GM19193 (cell line): ENCODE data around the gene TRIM22.

Experiments
- POLR2A ChIP-seq: IDR thresholded peaks from 4 replicates; pipeline ENCODE4 v1.6.1; 2011; ENCODE audit not compliant: insufficient read depth, insufficient read length; ENCODE audit errors: extremely low read depth

Gene TRIM22

GRCh38 chr11:5689551-5689983 is at the start of gene TRIM22:
Gene TRIM22, plus strand, starts transcription at chr11:5689790. Its CDS starts 6,443 bp downstream, at chr11:5696233.
- peak; percentile 65 for TF ChIP-seq POLR2A

GRCh38 chr11:5639953-5640352 is 49.6 kb upstream of the TRIM22 start:
- no peak for TF ChIP-seq POLR2A

DNA sequence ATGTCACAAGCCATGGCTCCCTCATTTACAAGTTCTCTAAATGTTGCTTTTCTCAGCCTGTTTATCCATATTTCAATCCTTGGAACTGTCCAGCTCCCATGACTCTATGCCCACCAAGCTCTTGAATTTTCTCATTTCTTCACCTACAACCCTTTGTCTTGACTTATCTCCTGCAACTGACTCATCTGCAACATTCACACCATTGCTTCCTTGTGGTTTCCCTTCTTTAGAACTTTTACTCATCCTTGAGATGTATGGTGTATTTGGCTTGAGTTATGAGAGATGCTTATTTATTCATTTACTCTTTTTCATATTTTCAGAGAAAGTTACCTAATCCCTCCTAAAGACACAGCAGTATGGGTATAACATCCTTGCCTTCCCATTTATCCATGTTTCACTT is 46.0 kb upstream of the TRIM22 start:
- no peak for TF ChIP-seq POLR2A

GRCh38 chr11:5646139-5646538 is 43.5 kb upstream of the TRIM22 start:
- no peak for TF ChIP-seq POLR2A

DNA sequence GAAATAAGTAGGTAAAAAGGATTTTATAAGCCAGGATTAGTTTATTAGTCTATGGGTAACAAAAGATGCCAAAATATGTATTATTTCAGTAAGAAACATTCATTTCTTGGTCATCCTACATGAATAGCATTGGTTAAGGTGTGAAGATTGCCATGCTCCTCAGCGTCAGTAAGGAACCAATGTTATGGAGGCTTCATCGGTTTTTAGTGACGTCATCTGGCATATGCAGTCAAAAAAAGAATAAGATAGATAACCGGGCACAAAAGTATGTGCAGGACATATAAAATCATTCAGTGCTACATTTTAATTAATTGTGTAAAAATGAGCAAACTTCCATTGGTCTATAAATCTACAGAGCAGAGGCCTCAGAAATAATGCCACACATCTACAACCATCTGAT is 34.1 kb upstream of the TRIM22 start:
- no peak for TF ChIP-seq POLR2A

DNA sequence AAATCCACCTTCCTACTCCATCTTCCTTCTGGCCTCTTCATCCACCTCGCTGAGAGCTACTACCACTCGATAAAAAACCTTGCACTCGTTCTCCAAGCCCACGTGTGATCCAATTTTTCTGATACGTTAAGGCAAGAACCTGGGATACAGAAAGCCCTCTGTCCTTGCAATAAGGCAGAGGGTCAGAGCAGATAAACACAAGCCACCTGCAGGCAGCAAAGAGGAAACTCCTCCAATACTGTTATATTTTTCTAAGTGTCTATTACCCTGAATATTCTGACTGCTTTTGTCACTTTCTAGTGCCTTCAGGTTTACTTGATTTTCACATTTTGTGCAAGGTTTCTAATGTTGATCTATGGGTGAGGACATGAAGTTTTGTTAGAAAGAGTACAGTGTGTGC is 31.3 kb upstream of the TRIM22 start:
- no peak for TF ChIP-seq POLR2A

GRCh38 chr11:5663511-5663910 is 26.1 kb upstream of the TRIM22 start:
- TF ChIP-seq POLR2A: no peak

DNA sequence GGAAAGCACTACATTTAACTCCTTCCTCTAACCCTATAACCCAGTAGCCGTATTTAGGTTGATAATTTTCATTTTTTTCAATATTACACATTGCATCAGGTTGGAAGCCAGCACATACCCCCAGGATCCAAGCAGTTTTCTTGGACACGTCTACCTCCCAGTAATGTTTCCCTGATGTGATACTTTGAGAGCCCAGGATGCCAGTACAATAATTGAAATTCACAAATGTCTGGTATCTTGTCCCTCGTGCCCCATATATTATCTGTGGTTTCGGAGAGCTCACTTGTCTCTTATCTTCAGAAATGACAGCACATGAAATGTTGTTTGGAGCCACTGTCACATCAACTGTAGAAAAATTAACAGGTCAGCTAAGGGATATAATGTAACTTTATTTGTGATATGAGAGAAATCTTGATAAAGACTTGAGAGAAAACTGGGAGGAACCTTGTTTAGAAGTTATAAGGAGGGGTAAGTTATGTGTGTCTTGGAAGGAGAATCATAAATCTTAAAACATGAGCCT is 24.5 kb upstream of the TRIM22 start:
- TF ChIP-seq POLR2A: no peak

DNA sequence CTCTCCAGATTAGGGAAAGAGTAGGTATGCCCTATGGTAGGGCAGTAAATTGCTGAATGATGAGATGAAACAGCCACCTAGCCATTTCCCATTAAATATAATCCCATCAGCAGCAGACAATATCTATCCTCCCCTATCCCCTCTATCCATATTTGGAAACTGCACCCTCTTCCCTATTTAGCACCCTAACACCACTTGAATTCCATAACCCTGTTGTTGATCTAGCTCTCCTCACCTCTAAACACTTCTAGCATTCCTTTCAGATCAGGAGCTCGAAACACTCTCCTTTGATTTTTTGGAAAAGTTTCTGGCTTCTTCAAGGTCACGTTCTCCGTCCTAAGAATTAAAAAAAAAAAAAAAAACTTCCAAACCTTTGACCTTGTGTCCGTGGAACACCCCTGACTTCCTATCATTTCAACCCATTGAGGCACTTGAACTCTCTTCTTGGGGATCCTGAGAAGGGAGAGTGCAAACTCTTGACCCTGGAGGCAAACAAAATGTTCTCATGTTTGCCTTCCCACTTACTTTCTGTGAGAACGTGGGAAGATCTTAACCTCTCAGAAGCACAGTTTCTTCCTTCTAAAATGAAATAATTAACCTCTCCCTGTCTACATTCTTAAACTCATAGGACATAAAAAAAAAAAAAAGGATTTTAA is 23.7 kb upstream of the TRIM22 start:
- TF ChIP-seq POLR2A: no peak

GRCh38 chr11:5666402-5666793 is 23.2 kb upstream of the TRIM22 start:
- TF ChIP-seq POLR2A: no peak

DNA sequence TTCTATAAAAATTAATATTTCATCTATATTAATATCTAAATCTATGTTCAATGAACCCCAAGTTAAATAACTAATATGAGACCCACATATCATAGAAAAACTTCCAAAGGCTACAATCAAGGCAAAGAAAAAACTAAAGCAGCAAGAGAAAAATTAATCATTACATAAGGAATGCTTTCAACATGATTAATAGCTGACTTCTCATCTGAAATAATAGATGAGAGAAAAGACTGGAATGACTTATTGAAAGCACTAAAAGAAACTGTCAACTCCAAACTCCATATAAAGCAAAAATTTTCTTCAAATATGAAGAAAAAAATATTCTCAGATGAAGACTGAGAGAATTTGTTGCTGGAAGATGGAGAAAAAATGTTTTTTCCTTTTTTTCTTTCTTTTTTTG is 17.8 kb upstream of the TRIM22 start:
- TF ChIP-seq POLR2A: no peak

GRCh38 chr11:5674391-5674790 is 15.2 kb upstream of the TRIM22 start:
- TF ChIP-seq POLR2A: no peak

- TF ChIP-seq POLR2A: no peak
Observed at GRCh38 chr11:5679811-5680210, 9.8 kb upstream of the TRIM22 start.

GRCh38 chr11:5684036-5684645 is 5.4 kb upstream of the TRIM22 start:
- no peak for TF ChIP-seq POLR2A

DNA sequence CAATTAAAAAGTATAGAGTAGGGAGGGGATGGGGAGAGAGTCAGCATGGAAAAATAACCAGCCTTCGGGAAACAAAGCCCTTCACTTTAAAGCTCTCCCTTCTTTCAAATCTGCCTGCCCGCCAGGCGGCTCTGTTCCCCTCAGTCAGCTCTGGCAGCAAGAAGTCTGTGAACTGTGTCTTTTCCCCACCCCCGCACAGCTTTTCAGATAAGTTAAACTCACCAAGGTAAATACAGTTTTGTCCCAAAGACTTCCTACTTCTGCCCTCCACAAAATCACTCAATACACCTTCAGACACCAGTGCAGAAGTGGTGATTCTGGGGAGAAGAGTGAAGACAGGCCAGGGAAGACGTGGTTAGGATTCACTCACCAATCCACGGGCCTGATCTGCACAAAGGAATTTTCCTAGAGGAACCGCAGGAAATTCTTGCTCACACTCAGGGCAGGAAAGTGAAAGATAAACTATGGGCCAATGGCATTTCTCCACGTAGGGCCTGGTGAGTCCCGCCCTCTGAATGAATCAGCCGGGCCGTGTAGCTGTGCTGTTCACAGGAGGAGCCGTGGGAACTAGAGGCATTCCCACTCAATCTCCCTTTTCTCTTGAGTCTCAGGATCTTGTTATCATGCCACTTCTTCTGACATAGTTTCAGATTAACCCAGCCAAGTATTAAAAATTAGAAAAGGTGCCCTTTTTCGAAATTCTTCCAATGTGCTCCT is 4.8 kb upstream of the TRIM22 start, which contains the start of gene TRIM5:
TSS of gene TRIM5 (minus strand) at position 429 of the 717 bp plus-strand sequence. CDS start 4,897 bp downstream, outside the sequence.
- TF ChIP-seq POLR2A: peak; percentile 64
